ENCODE data around the gene CALN1. TPM values are rescaled to one million over a fixed set of nuclear protein-coding genes. Genes with fewer than 3 reads are reported as not detected.

CALN1 gene
- total and polyA plus RNA-seq, 2 of the 8 experiments (the other 6 are each of a cell fraction or from before 2014, with no cell fraction given) = 6.4 to 15.2 TPM

GRCh38 chr7:72213769-72214168 is 198.4 kb downstream of the CALN1 start:
- Histone ChIP-seq H4K8ac (ENCODE audit: extremely low read depth, insufficient read depth, low read length) (no peak overlapping the region), H3K79me2 (ENCODE audit: control insufficient read depth in 1 of 2, insufficient read depth in 2 of 2, low read length in 2 of 2) (no peaks in the 10 kb centered on the region; a peak in 1 of 4 replicates), H2BK15ac (ENCODE audit: low read length) (no peak overlapping the region), H2BK12ac (ENCODE audit: low read depth, low read length) (no peak overlapping the region), H3K4me3 (ENCODE audit: extremely low read depth in 1 of 4, insufficient read depth in 2 of 4, low read depth in 3 of 4, low read length in 4 of 4) (no peak overlapping the region), H4K20me1 (replicated peaks in 1 of 2; ENCODE audit: control insufficient read depth in 1 of 2, insufficient read depth in 2 of 2, low read length in 2 of 2) (no peaks in the 10 kb centered on the region), H2BK20ac (ENCODE audit: low read length) (no peak overlapping the region), H2BK5ac (ENCODE audit: low read depth, low read length) (no peak overlapping the region), H2AK5ac (ENCODE audit: low read depth, low read length) (peak overlapping the region; percentile 86; the same call in 1 of the 2 replicates), H3K27ac (ENCODE audit: low read depth, low read length) (no peak overlapping the region), H3K4me1 (replicated peaks in 1 of 4; ENCODE audit: control insufficient read depth in 3 of 4, insufficient read depth in 4 of 4, low read length in 3 of 4) (no peaks in the 10 kb centered on the region), H3K56ac (replicated peaks; ENCODE audit: insufficient read length, low read depth, low read length) (no peak overlapping the region), H3K23me2 (ENCODE audit: low read depth, low read length) (peaks cover 2% of the 10 kb centered on the region; the same call in 1 of the 2 replicates), H3K4me2 (ENCODE audit: insufficient read depth in 1 of 2, low read depth in 2 of 2, low read length in 2 of 2) (no peak overlapping the region), H4K91ac (replicated peaks; ENCODE audit: insufficient read length, low read length) (no peak overlapping the region), H3K27me3 (replicated peaks in 1 of 4; ENCODE audit: control insufficient read depth in 3 of 4, extremely low read depth in 1 of 4, insufficient read depth in 3 of 4, low read length in 3 of 4) (no peaks in the 10 kb centered on the region), H3K36me3 (ENCODE audit: control insufficient read depth in 2 of 4, insufficient read depth in 4 of 4, low read length in 3 of 4) (no peaks in the 10 kb centered on the region), H4K5ac (ENCODE audit: insufficient read length, low read depth, low read length) (no peak overlapping the region), H3K18ac (ENCODE audit: extremely low read depth, low read length) (no peak overlapping the region), H3K9ac (replicated peaks in 1 of 4; ENCODE audit: extremely low read depth in 1 of 4, low read depth in 3 of 4, low read length in 3 of 4) (no peak overlapping the region), H3K4ac (replicated peaks; ENCODE audit: insufficient read length, low read depth, low read length) (no peak overlapping the region), H3K14ac (ENCODE audit: insufficient read length) (no peak overlapping the region), H2AFZ (ENCODE audit: low read length) (no peak overlapping the region), H3K79me1 (ENCODE audit: low read depth, low read length) (peaks cover 2% of the 10 kb centered on the region; the same call in 1 of the 2 replicates), H3K9me3 (ENCODE audit: insufficient read depth in 2 of 2, low read depth in 1 of 2, low read length in 1 of 2) (no peaks in the 10 kb centered on the region), H2BK120ac (replicated peaks; ENCODE audit: low read depth, low read length) (no peak overlapping the region), H3K23ac (ENCODE audit: insufficient read length) (no peak overlapping the region)
- ChIA-PET POLR2A (ENCODE audit: partially characterized antibody) (interaction anchor here (0.6 to 2.0 kb wide), 4 partner anchors 14 to 449 kb away, joined by 3 to 5 read pairs (median 3); no protein-coding TSS in a partner anchor), CTCF (ENCODE audit: partially characterized antibody) (interaction anchor here (0.9 to 1.2 kb wide), 2 partner anchors 25 to 280 kb away, joined by 3 read pairs; no protein-coding TSS in a partner anchor)
- TF ChIP-seq RNF2 (IDR thresholded peaks at IDR 0.05; ENCODE audit: borderline replicate concordance, low read depth, low read length, missing control alignments, poor library complexity, severe bottlenecking) (no peak), CREB1 (IDR thresholded peaks at IDR 0.05) (no peak), YY1 (IDR thresholded peaks at IDR 0.05; ENCODE audit: low read depth, low read length) (no peak), ZNF274 (IDR thresholded peaks at IDR 0.05; ENCODE audit: borderline replicate concordance, extremely low read depth, low read length) (no peak), ASH2L (IDR thresholded peaks at IDR 0.05; ENCODE audit: low read length) (no peak), EZH2 (IDR thresholded peaks at IDR 0.05; ENCODE audit: low read depth, low read length, severe bottlenecking) (no peak), RBBP5 (IDR thresholded peaks at IDR 0.05; ENCODE audit: borderline replicate concordance, low read depth, low read length) (no peak), GABPA (IDR thresholded peaks at IDR 0.05; ENCODE audit: borderline replicate concordance, insufficient read depth, low read length) (no peak), JUND (IDR thresholded peaks at IDR 0.05; ENCODE audit: low read length) (no peak), CEBPB (IDR thresholded peaks at IDR 0.05; ENCODE audit: low read depth, low read length) (no peak), FOSL1 (IDR thresholded peaks at IDR 0.05; ENCODE audit: insufficient read depth, low read depth, low read length) (no peak), CHD1 (IDR thresholded peaks at IDR 0.05; ENCODE audit: low read depth, low read length) (no peak)
- TF ChIP-seq, protein P1, sequence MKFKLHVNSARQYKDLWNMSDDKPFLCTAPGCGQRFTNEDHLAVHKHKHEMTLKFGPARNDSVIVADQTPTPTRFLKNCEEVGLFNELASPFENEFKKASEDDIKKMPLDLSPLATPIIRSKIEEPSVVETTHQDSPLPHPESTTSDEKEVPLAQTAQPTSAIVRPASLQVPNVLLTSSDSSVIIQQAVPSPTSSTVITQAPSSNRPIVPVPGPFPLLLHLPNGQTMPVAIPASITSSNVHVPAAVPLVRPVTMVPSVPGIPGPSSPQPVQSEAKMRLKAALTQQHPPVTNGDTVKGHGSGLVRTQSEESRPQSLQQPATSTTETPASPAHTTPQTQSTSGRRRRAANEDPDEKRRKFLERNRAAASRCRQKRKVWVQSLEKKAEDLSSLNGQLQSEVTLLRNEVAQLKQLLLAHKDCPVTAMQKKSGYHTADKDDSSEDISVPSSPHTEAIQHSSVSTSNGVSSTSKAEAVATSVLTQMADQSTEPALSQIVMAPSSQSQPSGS (IDR thresholded peaks at IDR 0.05; ENCODE audit: low read length) = no peak
- DNase-seq (ENCODE audit: low read depth in 1 of 2, low spot score in 2 of 2) = no peak
- 88% methylated on average over 5 of the region's 5 CpGs; no CpG with 5 or more reads in 1 of the 2 experiments for WGBS, 2 experiments (ENCODE audit: extremely low coverage in 1 of 2, insufficient coverage in 1 of 2, insufficient read length in 1 of 2, insufficient replicate concordance in 2 of 2, low coverage in 1 of 2, low lambda C conversion rate in 2 of 2, missing lambda C conversion rate in 1 of 2)
- no peak for FAIRE-seq

Data from H1 (cell line).